DOHH2 (cell line): ENCODE data around the gene TOX3.

Source experiments
- H3F3A ChIP-seq: fragments of 200-600 bp; sonication (generic), shearing (Covaris generic); 2 replicates; pipeline ENCODE4 v1.6.0; 2016; ENCODE audit warnings: antibody characterized with exemption, mild to moderate bottlenecking; ENCODE audit not compliant: control insufficient read depth, insufficient read depth
- H3K27ac ChIP-seq: fragments of 200-600 bp; sonication (generic); 2 replicates; pipeline ENCODE4 v1.5.1; 2014; ENCODE audit warnings: low read depth, mild to moderate bottlenecking, low read length, moderate library complexity
- H3K27me3 ChIP-seq: fragments of 200-600 bp; sonication (generic); 2 replicates; pipeline ENCODE4 v1.6.1; 2014; ENCODE audit warnings: mild to moderate bottlenecking, low read length, mixed read lengths; ENCODE audit not compliant: control insufficient read depth
- H3K36me3 ChIP-seq: fragments of 200-600 bp; sonication (generic); 2 replicates; pipeline ENCODE4 v1.6.1; 2014; ENCODE audit warnings: mild to moderate bottlenecking, low read length, moderate library complexity, mixed read lengths; ENCODE audit not compliant: control insufficient read depth
- H3K4me1 ChIP-seq: fragments of 200-600 bp; sonication (generic); 2 replicates; pipeline ENCODE4 v1.6.1; 2014; ENCODE audit warnings: mild to moderate bottlenecking, low read length, mixed read lengths; ENCODE audit not compliant: control insufficient read depth
- H3K4me2 ChIP-seq: fragments of 200-600 bp; sonication (generic); 2 replicates; pipeline ENCODE4 v1.6.0; 2014; ENCODE audit warnings: mild to moderate bottlenecking, low read length, moderate library complexity
- H3K4me3 ChIP-seq: fragments of 200-600 bp; sonication (generic); 2 replicates; pipeline ENCODE4 v1.5.1; 2014; ENCODE audit warnings: mild to moderate bottlenecking, low read length, mixed read lengths
- H3K79me2 ChIP-seq: fragments of 200-600 bp; sonication (generic); 2 replicates; pipeline ENCODE4 v1.6.1; 2014; ENCODE audit warnings: mild to moderate bottlenecking, low read length, mixed read lengths; ENCODE audit not compliant: control insufficient read depth
- H3K9me2 ChIP-seq: fragments of 200-600 bp; sonication (generic); replicated peaks from 2 replicates; pipeline ENCODE4 v1.6.1; 2014; ENCODE audit warnings: mild to moderate bottlenecking, low read length, mixed read lengths; ENCODE audit not compliant: control insufficient read depth
- H3K9me3 ChIP-seq: fragments of 200-600 bp; sonication (generic); 2 replicates; pipeline ENCODE4 v1.6.1; 2014; ENCODE audit warnings: antibody characterized with exemption, low read length, mixed read lengths; ENCODE audit not compliant: control insufficient read depth, insufficient read depth
- H4K20me1 ChIP-seq: fragments of 200-600 bp; sonication (generic); 2 replicates; pipeline ENCODE4 v1.6.0; 2014; ENCODE audit warnings: low read depth, mild to moderate bottlenecking, antibody characterized with exemption, low read length, moderate library complexity; ENCODE audit not compliant: control insufficient read depth, insufficient read depth
- CTCF ChIP-seq: fragments of 200-600 bp; sonication (generic); IDR thresholded peaks from one replicate; pipeline ENCODE4 v1.5.1; 2014; ENCODE audit warnings: antibody characterized with exemption, mild to moderate bottlenecking, low read depth, low read length; ENCODE audit not compliant: poor library complexity, severe bottlenecking
- EZH2phosphoT487 ChIP-seq: fragments of 200-600 bp; sonication (generic); IDR thresholded peaks from 2 replicates; pipeline ENCODE4 v1.6.1; 2017; ENCODE audit warnings: borderline replicate concordance, mild to moderate bottlenecking, antibody characterized with exemption, low read length, moderate library complexity, mixed read lengths

Gene TOX3

GRCh38 chr16:52476111-52476510 is 70.8 kb downstream of the TOX3 start:
- no peaks in the 10 kb centered on the region for H3K4me1 ChIP-seq
- no peak overlapping the region for H3K4me3 ChIP-seq
- H3K27ac ChIP-seq = no peak overlapping the region
- no peaks in the 10 kb centered on the region for H3K79me2 ChIP-seq
- H3K27me3 ChIP-seq = no peaks in the 10 kb centered on the region
- H3K9me2 ChIP-seq = no peaks in the 10 kb centered on the region
- no peaks in the 10 kb centered on the region for H4K20me1 ChIP-seq
- TF ChIP-seq CTCF (no peak), EZH2phosphoT487 (no peak)
- H3K4me2 ChIP-seq = no peak overlapping the region
- no peaks in the 10 kb centered on the region; the same call in 1 of the 2 replicates for H3K9me3 ChIP-seq
- no peaks in the 10 kb centered on the region for H3K36me3 ChIP-seq
- no peaks in the 10 kb centered on the region for H3F3A ChIP-seq

- Histone ChIP-seq H3K4me3 (no peak overlapping the region), H3K27me3 (no peaks in the 10 kb centered on the region), H3K9me2 (no peaks in the 10 kb centered on the region), H3K4me2 (no peak overlapping the region), H3K4me1 (no peaks in the 10 kb centered on the region), H3K9me3 (no peaks in the 10 kb centered on the region; the same call in 1 of the 2 replicates), H3K36me3 (no peaks in the 10 kb centered on the region), H3F3A (no peaks in the 10 kb centered on the region), H3K27ac (no peak overlapping the region), H3K79me2 (no peaks in the 10 kb centered on the region), H4K20me1 (no peaks in the 10 kb centered on the region)
- no peak for TF ChIP-seq CTCF
- TF ChIP-seq EZH2phosphoT487 = no peak
Observed at GRCh38 chr16:52474679-52475078, 72.3 kb downstream of the TOX3 start.

GRCh38 chr16:52473096-52473495 is 73.8 kb downstream of the TOX3 start:
- Histone ChIP-seq H4K20me1 (no peaks in the 10 kb centered on the region), H3K79me2 (no peaks in the 10 kb centered on the region), H3F3A (no peaks in the 10 kb centered on the region), H3K9me2 (no peaks in the 10 kb centered on the region), H3K4me1 (no peaks in the 10 kb centered on the region), H3K27me3 (no peaks in the 10 kb centered on the region), H3K36me3 (no peaks in the 10 kb centered on the region), H3K9me3 (no peaks in the 10 kb centered on the region; the same call in 1 of the 2 replicates), H3K4me3 (no peak overlapping the region), H3K4me2 (no peak overlapping the region), H3K27ac (no peak overlapping the region)
- TF ChIP-seq CTCF (no peak), EZH2phosphoT487 (no peak)
